HG03066 (cell line): ENCODE measurements around the gene SUGCT.
"Not testable (repeated sequence)": the region's sequence is repeated elsewhere in the genome, so short reads cannot be mapped to it uniquely, and the experiment has no call there.

Experiments
- ATAC-seq: cut with Tn5 transposase; IDR thresholded peaks from one replicate; pipeline ENCODE4 v1.9.1; 2021; ENCODE audit warnings: low read depth; ENCODE audit not compliant: unreplicated experiment

SUGCT gene

GRCh38 chr7:40138973-40139372 lies 4.2 kb downstream of the SUGCT start:
- no peak for ATAC-seq

DNA sequence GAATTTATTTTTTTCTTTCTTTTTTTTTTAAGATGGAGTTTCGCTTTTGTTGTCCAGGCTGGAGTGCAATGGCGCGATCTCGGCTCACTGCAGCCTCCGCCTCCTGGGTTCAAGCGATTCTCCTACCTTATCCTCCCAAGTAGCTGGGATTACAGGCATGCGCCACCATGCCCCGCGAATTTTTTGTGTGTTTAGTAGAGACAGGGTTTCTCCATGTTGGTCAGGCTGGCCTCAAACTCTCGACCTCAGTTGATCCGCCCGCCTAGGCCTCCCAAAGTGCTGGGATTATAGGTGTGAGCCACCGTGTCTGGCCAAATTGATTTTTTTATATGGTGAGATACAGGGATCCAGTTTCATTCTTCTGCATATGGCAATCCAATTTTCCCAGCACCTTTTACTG lies 5.1 kb downstream of the SUGCT start:
- ATAC-seq, result not testable (repeated sequence)

DNA sequence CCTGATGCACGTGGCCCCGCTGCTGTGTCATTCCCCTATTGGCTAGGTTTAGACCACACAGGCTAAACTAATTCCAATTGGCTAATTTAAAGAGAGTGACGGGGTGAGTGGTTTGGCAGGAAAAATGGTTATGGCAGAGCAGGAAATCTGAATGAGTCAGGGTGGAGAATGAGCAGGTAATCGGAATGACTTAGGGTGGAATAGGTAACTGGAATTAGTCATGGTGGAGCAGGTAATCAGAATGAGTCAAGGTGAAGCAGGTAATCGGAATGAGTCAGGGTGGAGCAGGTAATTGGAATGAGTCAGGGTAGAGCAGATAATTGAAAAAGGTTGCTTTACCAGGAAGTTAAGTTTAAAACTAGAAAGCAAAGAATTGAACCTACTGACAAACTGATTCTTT lies 7.1 kb downstream of the SUGCT start:
- ATAC-seq, result not testable (repeated sequence)

DNA sequence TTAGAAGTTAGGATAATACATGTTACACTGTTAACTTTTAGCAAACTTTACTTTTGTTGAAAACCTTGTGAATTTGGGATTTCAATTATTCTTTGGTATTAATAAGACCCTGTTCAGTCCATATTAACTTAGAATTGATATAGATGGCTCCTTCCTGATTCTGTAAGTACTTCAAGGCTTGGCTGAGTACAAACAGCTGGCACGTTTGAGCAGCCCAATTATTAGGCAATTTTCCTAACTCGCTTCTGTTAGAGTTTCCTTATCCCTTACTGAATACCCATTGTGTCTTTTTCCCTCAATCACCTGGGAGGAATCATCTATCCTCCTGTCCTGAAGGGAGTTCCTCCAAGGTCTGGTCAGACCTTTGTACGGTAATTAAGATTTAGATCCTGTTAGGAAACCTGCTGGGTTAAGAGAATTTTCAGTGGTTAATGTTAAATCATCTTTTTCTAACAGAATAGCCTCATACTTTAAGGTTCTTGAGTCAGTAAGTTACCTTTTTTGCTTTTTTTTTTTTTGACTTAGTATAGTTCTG lies 10.9 kb downstream of the SUGCT start:
- ATAC-seq, result not testable (repeated sequence)

GRCh38 chr7:40147371-40148246 lies 12.8 kb downstream of the SUGCT start:
- no peak for ATAC-seq

GRCh38 chr7:40148247-40148580 lies 13.4 kb downstream of the SUGCT start:
- not testable (repeated sequence) for ATAC-seq

DNA sequence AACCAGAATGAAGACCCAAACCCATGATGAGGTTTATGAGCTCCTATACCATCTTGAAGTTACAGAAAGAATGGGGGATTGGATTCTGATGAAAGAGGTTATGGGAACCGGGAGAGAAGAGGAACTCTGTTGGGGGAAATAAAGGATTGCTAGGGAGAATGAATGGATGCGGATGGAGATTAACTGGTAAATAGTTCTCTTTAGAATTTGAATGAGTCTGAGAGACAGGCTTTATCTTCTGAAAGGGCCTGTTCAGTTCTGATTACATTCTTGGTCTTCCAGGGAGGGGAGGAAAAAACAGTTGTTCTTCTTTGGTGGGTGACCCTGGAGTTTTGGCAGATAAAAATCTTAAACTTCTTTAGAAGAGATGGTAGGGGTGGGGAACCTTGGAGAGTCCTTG lies 13.9 kb downstream of the SUGCT start:
- ATAC-seq, result no peak

DNA sequence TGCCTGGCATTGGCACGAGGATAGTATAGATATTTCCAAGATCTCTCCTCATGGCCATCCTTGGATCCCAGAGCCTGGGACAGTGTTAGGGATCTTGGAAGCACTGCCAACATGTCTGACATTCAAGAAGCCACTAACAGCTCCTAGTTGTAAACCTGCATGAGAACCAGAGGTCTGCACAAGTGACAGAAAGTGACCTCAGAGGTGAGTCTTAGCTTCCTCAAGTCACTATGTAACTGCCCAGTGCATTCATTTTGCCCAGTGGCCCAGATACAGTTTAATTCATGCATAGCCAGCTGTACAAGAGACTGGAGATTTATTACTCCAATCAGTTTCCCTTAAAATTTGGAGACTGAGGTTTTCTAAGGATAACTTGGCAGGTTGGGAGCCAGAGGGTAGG lies 16.7 kb downstream of the SUGCT start:
- ATAC-seq, result no peak

GRCh38 chr7:40156988-40157387 lies 22.2 kb downstream of the SUGCT start:
- no peak for ATAC-seq

DNA sequence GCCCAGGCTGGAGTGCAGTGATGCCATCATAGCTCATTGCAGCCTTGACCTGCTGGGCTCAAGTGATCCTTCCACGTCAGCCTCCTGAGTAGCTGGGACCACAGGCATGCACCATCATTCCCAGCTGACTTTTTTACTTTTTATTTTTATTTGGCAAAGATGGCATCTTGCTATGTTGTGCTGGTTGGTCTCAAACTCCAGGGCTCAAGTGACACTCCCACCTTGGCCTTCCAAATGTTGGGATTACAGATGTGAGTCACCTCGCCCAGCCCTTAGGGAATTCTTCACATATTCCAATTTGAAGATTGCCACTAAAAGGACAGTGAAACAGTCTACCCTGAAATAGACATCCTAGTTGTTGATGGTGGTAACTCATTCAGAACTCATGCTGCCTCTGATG lies 27.7 kb downstream of the SUGCT start:
- ATAC-seq, result no peak

DNA sequence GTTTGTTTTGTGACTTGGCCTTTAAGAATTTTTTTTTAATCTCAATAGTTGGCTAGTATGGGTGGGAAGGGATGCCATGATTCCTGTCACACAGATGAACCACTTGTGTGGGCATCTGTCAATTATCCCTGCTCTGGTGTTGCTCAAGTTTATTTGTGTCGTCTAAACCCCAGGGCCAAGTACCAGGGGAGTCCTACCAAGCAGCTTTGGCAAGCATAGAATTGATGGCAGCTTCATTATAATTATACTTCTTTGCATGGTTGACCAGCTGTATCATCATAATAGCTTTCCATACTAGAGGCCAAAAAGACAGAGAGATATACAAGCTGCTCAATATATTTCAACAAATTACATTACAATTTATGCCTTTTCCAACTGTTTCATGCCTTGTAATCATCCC lies 30.4 kb downstream of the SUGCT start:
- no peak for ATAC-seq

GRCh38 chr7:40167291-40167690 lies 32.5 kb downstream of the SUGCT start:
- no peak for ATAC-seq

- ATAC-seq, result not testable (repeated sequence)
Measured at GRCh38 chr7:40168266-40168665, 33.5 kb downstream of the SUGCT start.

- ATAC-seq, result not testable (repeated sequence)
Measured at GRCh38 chr7:40173121-40173520, 38.3 kb downstream of the SUGCT start.

DNA sequence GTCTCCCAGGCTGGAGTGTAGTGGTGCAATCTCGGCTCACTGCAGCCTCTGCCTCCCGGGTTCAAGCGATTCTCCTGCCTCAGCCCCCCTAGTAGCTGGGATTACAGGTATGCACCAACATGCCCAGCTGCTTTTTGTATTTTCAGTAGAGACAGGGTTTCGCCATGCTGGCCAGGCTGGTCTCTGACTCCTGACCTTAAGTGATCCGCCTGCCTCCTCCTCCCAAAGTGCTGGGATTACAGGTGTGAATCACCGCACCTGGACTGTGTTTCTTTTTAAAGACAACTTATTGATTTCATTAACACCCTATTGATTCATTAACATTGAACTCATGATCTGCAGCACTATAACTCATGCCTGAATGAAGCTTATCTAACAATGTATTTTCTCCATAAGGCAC lies 40.5 kb downstream of the SUGCT start:
- not testable (repeated sequence) for ATAC-seq

GRCh38 chr7:40175725-40176510 lies 41.1 kb downstream of the SUGCT start:
- ATAC-seq, result no peak

GRCh38 chr7:40177071-40177470 lies 42.3 kb downstream of the SUGCT start:
- no peak for ATAC-seq

- no peak for ATAC-seq
Measured at GRCh38 chr7:40182452-40182851, 47.6 kb downstream of the SUGCT start.

DNA sequence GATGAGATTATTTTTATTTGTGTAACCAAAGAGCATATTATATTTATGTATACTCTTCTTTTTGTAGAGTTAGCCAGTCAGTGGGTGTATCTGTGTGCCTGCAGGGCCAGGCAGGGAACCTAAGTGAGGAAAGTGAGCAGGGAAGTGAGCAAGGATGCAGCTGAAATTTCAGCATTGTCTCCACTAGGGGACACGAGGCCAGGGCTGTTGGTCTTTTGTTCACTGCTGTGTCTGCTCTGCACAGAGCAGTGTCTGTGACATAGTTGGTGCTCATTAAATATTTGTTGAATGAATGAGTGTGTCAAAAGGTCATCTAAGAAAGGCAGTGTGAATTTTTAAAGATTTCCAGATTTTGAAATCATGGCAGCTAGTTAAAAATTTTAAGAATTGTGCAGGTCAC lies 51.8 kb downstream of the SUGCT start:
- ATAC-seq, result no peak

GRCh38 chr7:40192036-40192435 lies 57.2 kb downstream of the SUGCT start:
- ATAC-seq, result no peak

- no peak for ATAC-seq
Measured at GRCh38 chr7:40194745-40195144, 59.9 kb downstream of the SUGCT start.

DNA sequence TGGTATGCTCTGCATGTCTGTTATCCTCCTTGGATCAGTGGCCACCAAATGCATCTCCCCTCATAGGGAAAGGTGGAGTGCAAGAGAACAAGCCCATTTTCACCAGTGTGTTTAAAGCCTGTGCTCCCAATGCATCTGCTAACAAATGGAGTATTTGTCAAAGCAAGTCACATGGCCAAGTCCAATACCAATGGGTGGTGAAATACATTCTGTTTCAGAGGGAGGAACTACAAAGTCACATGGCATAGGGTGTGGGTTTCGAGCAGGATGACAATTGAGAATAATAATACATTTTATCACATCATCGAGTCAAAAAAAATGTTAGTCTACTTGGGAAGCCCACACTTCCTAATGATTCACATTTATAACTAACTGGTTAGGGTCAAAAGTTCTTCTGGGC lies 62.7 kb downstream of the SUGCT start:
- no peak for ATAC-seq
